ENCODE results near the gene C10orf90. TPM values are rescaled to one million over a fixed set of nuclear protein-coding genes. Genes with fewer than 3 reads are reported as not detected.

The C10orf90 gene
- total RNA-seq, 2 donors from 2014 or later, result 0.43 TPM; not detected in 1

- no peak for TF ChIP-seq CTCF (IDR thresholded peaks at IDR 0.05)
- no peak overlapping the region for H3K4me3 ChIP-seq
- DNase-seq (ENCODE audit: low spot score), result no peak
- no peak overlapping the region for H3K27ac ChIP-seq
- peaks cover 0 to 11% of the 10 kb centered on the region in 2 donors for H3K4me1 ChIP-seq
- no peaks in the 10 kb centered on the region for H3K36me3 ChIP-seq
- no peaks in the 10 kb centered on the region for H3K27me3 ChIP-seq
- H3K9me3 ChIP-seq, result no peaks in the 10 kb centered on the region
Measured at GRCh38 chr10:126392469-126392868, 278.0 kb downstream of the C10orf90 start.

- Histone ChIP-seq H3K36me3 (no peaks in the 10 kb centered on the region), H3K4me3 (no peak overlapping the region), H3K27ac (no peak overlapping the region), H3K9me3 (no peaks in the 10 kb centered on the region), H3K4me1 (peaks cover 0 to 15% of the 10 kb centered on the region in 2 donors), H3K27me3 (no peaks in the 10 kb centered on the region)
- no peak for DNase-seq (ENCODE audit: low spot score)
- TF ChIP-seq CTCF (IDR thresholded peaks at IDR 0.05), result no peak
Measured at GRCh38 chr10:126392068-126392467, 278.4 kb downstream of the C10orf90 start.

GRCh38 chr10:126391192-126391885, 279.2 kb downstream of the C10orf90 start:
- DNase-seq (ENCODE audit: low spot score), result no peak
- Histone ChIP-seq H3K27ac (peak overlapping the region in 1 of 2 donors; percentile 3), H3K27me3 (peaks cover 0 to 4% of the 10 kb centered on the region in 2 donors), H3K4me1 (peaks cover 0 to 18% of the 10 kb centered on the region in 2 donors), H3K4me3 (no peak overlapping the region), H3K9me3 (no peaks in the 10 kb centered on the region), H3K36me3 (no peaks in the 10 kb centered on the region)
- no peak for TF ChIP-seq CTCF (IDR thresholded peaks at IDR 0.05)

GRCh38 chr10:126390324-126390723, 280.2 kb downstream of the C10orf90 start:
- no peak for DNase-seq (ENCODE audit: low spot score)
- H3K27me3 ChIP-seq, result peaks cover 0 to 4% of the 10 kb centered on the region in 2 donors
- no peaks in the 10 kb centered on the region for H3K36me3 ChIP-seq
- no peaks in the 10 kb centered on the region for H3K9me3 ChIP-seq
- peaks cover 0 to 18% of the 10 kb centered on the region in 2 donors for H3K4me1 ChIP-seq
- no peak overlapping the region for H3K4me3 ChIP-seq
- H3K27ac ChIP-seq, result no peak overlapping the region
- TF ChIP-seq CTCF (IDR thresholded peaks at IDR 0.05), result no peak

GRCh38 chr10:126387931-126388911, 282.3 kb downstream of the C10orf90 start, which contains the start of gene ADAM12:
TSS of gene ADAM12 (minus strand) at chr10:126388477. CDS start at chr10:126388145, 332 bp downstream.
- DNase-seq (ENCODE audit: low spot score), result no peak
- Histone ChIP-seq H3K36me3 (no peaks in the 10 kb centered on the region), H3K27me3 (peaks cover 0 to 4% of the 10 kb centered on the region in 2 donors)

More at GRCh38 chr10:126387931-126388911, 282.3 kb downstream of the C10orf90 start, which contains the start of gene ADAM12:
- no peak for TF ChIP-seq CTCF (IDR thresholded peaks at IDR 0.05)
- Histone ChIP-seq H3K9me3 (no peaks in the 10 kb centered on the region), H3K4me3 (peak within 1 kb of the TSS; percentile 24 to 51), H3K27ac (peak within 1 kb of the TSS; percentile 50 to 62), H3K4me1 (peaks cover 0 to 18% of the 10 kb centered on the region in 2 donors)

Measured in right atrium auricular region (tissue), 2 donors.